Natural killer cell (primary cell): ENCODE measurements around the gene FBXO47. TPM values are rescaled to one million over a fixed set of nuclear protein-coding genes. Genes with fewer than 3 reads are reported as not detected.

Experiments
- ATAC-seq, 3 donors: fragments of 150-1000 bp in 2 of 3; fragments of 200-7000 bp in 1 of 3; cut with Tn5 transposase; 1 replicate in 1 of 3; 2 replicates in 2 of 3; pipeline ENCODE4 v1.10.0; 2021; ENCODE audit warnings: mild to moderate bottlenecking in 2 of 3, moderate library complexity in 2 of 3
- DNase-seq, 2 donors: peaks; one replicate each; pipeline versions ENCODE4 v3.0.0 to v3.0.0-alpha.2; 2013 to 2021; ENCODE audit warnings: mixed read lengths in 1 of 2
- H3K27ac ChIP-seq: one replicate; pipeline ENCODE4 v1.5.1; 2013; ENCODE audit warnings: mild to moderate bottlenecking, low read length
- H3K27me3 ChIP-seq: one replicate; pipeline ENCODE4 v1.6.1; 2013; ENCODE audit warnings: low read length; ENCODE audit not compliant: control insufficient read depth, insufficient read depth
- H3K36me3 ChIP-seq: one replicate; pipeline ENCODE4 v1.6.1; 2013; ENCODE audit warnings: low read length; ENCODE audit not compliant: control insufficient read depth, insufficient read depth
- H3K4me1 ChIP-seq: one replicate; pipeline ENCODE4 v1.6.1; 2013; ENCODE audit warnings: low read length; ENCODE audit not compliant: control insufficient read depth, insufficient read depth
- H3K4me3 ChIP-seq: one replicate; pipeline ENCODE4 v1.5.1; 2013; ENCODE audit warnings: low read length
- H3K9me3 ChIP-seq: one replicate; pipeline ENCODE4 v1.6.1; 2013; ENCODE audit warnings: low read length; ENCODE audit not compliant: control insufficient read depth, insufficient read depth
- H3K27ac Mint-ChIP-seq, 2 donors: one replicate each; pipeline ENCODE4 v1.8.0; 2022; ENCODE audit warnings: mild to moderate bottlenecking in 2 of 2, mixed read lengths in 2 of 2, moderate library complexity in 1 of 2
- H3K27me3 Mint-ChIP-seq, 2 donors: one replicate each; pipeline ENCODE4 v1.8.0; 2022; ENCODE audit warnings: low read depth in 2 of 2, mixed read lengths in 2 of 2
- H3K36me3 Mint-ChIP-seq: one replicate; pipeline ENCODE4 v1.8.0; 2022; ENCODE audit warnings: mixed read lengths
- H3K4me1 Mint-ChIP-seq, 2 donors: one replicate each; pipeline ENCODE4 v1.8.0; 2022; ENCODE audit warnings: mixed read lengths in 2 of 2
- H3K4me3 Mint-ChIP-seq: one replicate; pipeline ENCODE4 v1.8.0; 2022; ENCODE audit warnings: mild to moderate bottlenecking, moderate library complexity, mixed read lengths
- H3K9me3 Mint-ChIP-seq, 2 donors: one replicate each; pipeline ENCODE4 v1.8.0; 2022; ENCODE audit warnings: mixed read lengths in 2 of 2
- CTCF ChIP-seq: fragments of 200-600 bp; IDR thresholded peaks from one replicate; pipeline ENCODE4 v1.8.0; 2022; ENCODE audit warnings: antibody characterized with exemption
- WGBS: methylation state at CpG from one replicate; pipeline ENCODE4 v1.1.7; 2013; ENCODE audit warnings: missing lambda C conversion rate; ENCODE audit not compliant: insufficient coverage; 5-methylcytosine and 5-hydroxymethylcytosine counted together
- intact Hi-C: fragments of 100-400 bp; cut with micrococcal nuclease; formaldehyde crosslinking; loops from one replicate; pipeline ENCODE4 v1.14.2; 2022
- total RNA-seq, 4 donors: library from RNA; stranded (reverse); fragments of 120-200 nt in 1 of 4; gene quantifications; one replicate each; pipeline versions ENCODE4 v1.2.3 to v1.2.4, GENCODE V29; 2013 to 2022

FBXO47 gene
- total RNA-seq, 3 donors from 2014 or later (not counting 1 experiment from before 2014, with no cell fraction given), result not detected

- H3K4me3 ChIP-seq, result peak overlapping the region; percentile 14
- Mint-ChIP-seq H3K4me3 (peak overlapping the region; percentile 87), H3K9me3 (no peaks in the 10 kb centered on the region), H3K27me3 (no peaks in the 10 kb centered on the region), H3K4me1 (peaks cover 62 to 72% of the 10 kb centered on the region in 2 donors), H3K27ac (peak overlapping the region; percentile 95), H3K36me3 (no peaks in the 10 kb centered on the region)
- intact Hi-C loops, result loop anchor here (1.0 to 2.0 kb wide), 2 partner anchors 30 to 46 kb away; partner anchors contain the start of gene RPL23
- peak overlapping the region; percentile 93 for H3K27ac ChIP-seq
- H3K36me3 ChIP-seq, result peaks cover 44% of the 10 kb centered on the region
- DNase-seq (peak; percentile 81 to 91), ATAC-seq (peak; percentile 75 to 86 (median 78))
- H3K27me3 ChIP-seq, result no peaks in the 10 kb centered on the region
- WGBS, result 1% methylated on average over 9 of the region's 11 CpGs
- no peaks in the 10 kb centered on the region for H3K9me3 ChIP-seq
- no peak for TF ChIP-seq CTCF
- peaks cover 97% of the 10 kb centered on the region for H3K4me1 ChIP-seq
Measured at GRCh38 chr17:38898812-38899348, 68.3 kb downstream of the FBXO47 start.

GRCh38 chr17:38898291-38898679 lies 68.9 kb downstream of the FBXO47 start:
- Mint-ChIP-seq H3K4me3 (peak overlapping the region; percentile 87), H3K9me3 (no peaks in the 10 kb centered on the region), H3K36me3 (no peaks in the 10 kb centered on the region), H3K27me3 (no peaks in the 10 kb centered on the region), H3K27ac (peak overlapping the region; percentile 95), H3K4me1 (peaks cover 64 to 72% of the 10 kb centered on the region in 2 donors)
- intact Hi-C loops, result loop anchor here (1.0 to 2.0 kb wide), 2 partner anchors 29 to 45 kb away; partner anchors contain the start of gene RPL23
- peak in 1 of 2 donors; percentile 65 for DNase-seq
- no peaks in the 10 kb centered on the region for H3K27me3 ChIP-seq
- peaks cover 100% of the 10 kb centered on the region for H3K4me1 ChIP-seq
- peak overlapping the region; percentile 11 for H3K4me3 ChIP-seq
- peak overlapping the region; percentile 93 for H3K27ac ChIP-seq
- ATAC-seq, result peak in 1 of 3 donors; percentile 2
- H3K9me3 ChIP-seq, result no peaks in the 10 kb centered on the region
- WGBS, result 7% methylated on average over 9 of the region's 9 CpGs
- TF ChIP-seq CTCF, result no peak
- peaks cover 39% of the 10 kb centered on the region for H3K36me3 ChIP-seq

- Mint-ChIP-seq H3K36me3 (no peaks in the 10 kb centered on the region), H3K27ac (peak overlapping the region; percentile 95), H3K4me3 (peak overlapping the region; percentile 87), H3K9me3 (no peaks in the 10 kb centered on the region), H3K4me1 (peaks cover 62 to 72% of the 10 kb centered on the region in 2 donors), H3K27me3 (no peaks in the 10 kb centered on the region)
- Histone ChIP-seq H3K27ac (peak overlapping the region; percentile 93), H3K4me1 (peaks cover 100% of the 10 kb centered on the region), H3K9me3 (no peaks in the 10 kb centered on the region), H3K27me3 (no peaks in the 10 kb centered on the region), H3K36me3 (peaks cover 41% of the 10 kb centered on the region), H3K4me3 (no peak overlapping the region)
- TF ChIP-seq CTCF, result no peak
- ATAC-seq (no peak), DNase-seq (no peak)
- 68% methylated on average over 12 of the region's 12 CpGs for whole genome bisulfite sequencing
- intact Hi-C loops, result loop anchor here (1.0 to 2.0 kb wide), 2 partner anchors 29 to 44 kb away; partner anchors contain the start of gene RPL23
Measured at GRCh38 chr17:38897671-38898290, 69.4 kb downstream of the FBXO47 start.
